Hippocampal formation (tissue), 2 donors: ENCODE results near the gene ELF2.
"Not testable (repeated sequence)": the region's sequence is repeated elsewhere in the genome, so short reads cannot be mapped to it uniquely, and the experiment has no call there.

Experiments
- DNase-seq, 2 donors: peaks; one replicate each; lab custom pipeline; 2025; lab: John Stamatoyannopoulos, UW

ELF2 gene

GRCh38 chr4:139188648-139189416 is 11.8 kb upstream of the ELF2 start:
- DNase-seq, result no peak

- no peak for DNase-seq
Measured at GRCh38 chr4:139184129-139184528, 7.1 kb upstream of the ELF2 start.

GRCh38 chr4:139177869-139178619 is 1.0 kb upstream of the ELF2 start:
- peak; percentile 90 to 94 for DNase-seq

- peak; percentile 71 to 75 for DNase-seq
Measured at GRCh38 chr4:139176302-139177048, 543 bp downstream of the ELF2 start.

- DNase-seq, result peak in 1 of 2 donors; percentile 71
Measured at GRCh38 chr4:139175646-139176301, 1.2 kb downstream of the ELF2 start.

GRCh38 chr4:139171876-139172691 is 4.9 kb downstream of the ELF2 start:
- no peak for DNase-seq

GRCh38 chr4:139170932-139171331 is 6.1 kb downstream of the ELF2 start:
- no peak for DNase-seq

- DNase-seq, result no peak
Measured at GRCh38 chr4:139167774-139168444, 9.1 kb downstream of the ELF2 start.

- DNase-seq, result no peak
Measured at GRCh38 chr4:139164731-139165130, 12.3 kb downstream of the ELF2 start.

- no peak for DNase-seq
Measured at GRCh38 chr4:139163806-139164206, 13.2 kb downstream of the ELF2 start.

- not testable (repeated sequence) for DNase-seq
Measured at GRCh38 chr4:139157977-139158376, 19.0 kb downstream of the ELF2 start.

- DNase-seq, result no peak
Measured at GRCh38 chr4:139154952-139155557, 22.0 kb downstream of the ELF2 start.

- DNase-seq, result no peak
Measured at GRCh38 chr4:139154538-139154937, 22.5 kb downstream of the ELF2 start.

- DNase-seq, result no peak
Measured at GRCh38 chr4:139154134-139154421, 22.9 kb downstream of the ELF2 start.

GRCh38 chr4:139153411-139154133 is 23.4 kb downstream of the ELF2 start:
- no peak for DNase-seq

GRCh38 chr4:139152249-139152648 is 24.8 kb downstream of the ELF2 start:
- DNase-seq, result no peak

- DNase-seq, result no peak
Measured at GRCh38 chr4:139146926-139147629, 29.9 kb downstream of the ELF2 start.

GRCh38 chr4:139145552-139145932 is 31.5 kb downstream of the ELF2 start:
- DNase-seq, result no peak

GRCh38 chr4:139144911-139145551 is 32.0 kb downstream of the ELF2 start:
- DNase-seq, result no peak
